Activated CD4-positive, alpha-beta T cell treated with anti-CD3 and anti-CD28 coated beads, Interleukin-2, amount 50 U/mL, for 24 hours (primary cell): ENCODE results near the gene TMEM97.

Experiments
- DNase-seq, 2 donors: peaks; one replicate each; pipeline ENCODE4 v3.0.0-alpha.2; 2020; ENCODE audit warnings: low read depth in 1 of 2, low spot score in 1 of 2

Gene TMEM97

GRCh38 chr17:28315846-28316705 is 2.9 kb upstream of the TMEM97 start:
- no peak for DNase-seq

GRCh38 chr17:28317099-28317965 is 1.7 kb upstream of the TMEM97 start:
- DNase-seq = no peak

- DNase-seq = no peak
Observed at GRCh38 chr17:28317966-28318758, 838 bp upstream of the TMEM97 start.

- no peak for DNase-seq
Observed at GRCh38 chr17:28319598-28319935, 567 bp downstream of the TMEM97 start.

GRCh38 chr17:28320215-28321061 is 1.4 kb downstream of the TMEM97 start:
- no peak for DNase-seq

- DNase-seq = no peak
Observed at GRCh38 chr17:28324267-28324745, 5.3 kb downstream of the TMEM97 start.

GRCh38 chr17:28324781-28325180 is 5.8 kb downstream of the TMEM97 start:
- DNase-seq = no peak

- no peak for DNase-seq
Observed at GRCh38 chr17:28325211-28325610, 6.2 kb downstream of the TMEM97 start.

GRCh38 chr17:28326114-28326513 is 7.1 kb downstream of the TMEM97 start:
- DNase-seq = no peak

GRCh38 chr17:28327031-28327607 is 8.1 kb downstream of the TMEM97 start:
- peak in 1 of 2 donors; percentile 17 for DNase-seq

- DNase-seq = no peak
Observed at GRCh38 chr17:28327709-28328108, 8.7 kb downstream of the TMEM97 start.

- DNase-seq = no peak
Observed at GRCh38 chr17:28328325-28328724, 9.3 kb downstream of the TMEM97 start.

GRCh38 chr17:28330671-28331070 is 11.7 kb downstream of the TMEM97 start:
- DNase-seq = no peak

- no peak for DNase-seq
Observed at GRCh38 chr17:28331891-28332420, 13.0 kb downstream of the TMEM97 start.

- DNase-seq = no peak
Observed at GRCh38 chr17:28333083-28333746, 14.2 kb downstream of the TMEM97 start.

- no peak for DNase-seq
Observed at GRCh38 chr17:28334171-28334570, 15.2 kb downstream of the TMEM97 start.

GRCh38 chr17:28334666-28335200 is 15.7 kb downstream of the TMEM97 start:
- no peak for DNase-seq

- peak; percentile 87 to 99 for DNase-seq
Observed at GRCh38 chr17:28335201-28335958, 16.4 kb downstream of the TMEM97 start, which contains the start of the genes IFT20 and TNFAIP1. TSS of gene IFT20 (minus strand) at chr17:28335472. CDS start at chr17:28331985, 3,487 bp downstream. TSS of gene TNFAIP1 (plus strand) at chr17:28335761. CDS start at chr17:28339522, 3,761 bp downstream.
